H1 (cell line): ENCODE results near the gene ASS1. TPM values are rescaled to one million over a fixed set of nuclear protein-coding genes. Genes with fewer than 3 reads are reported as not detected.

Source experiments
- CTCF ChIA-PET: fragments of 300-600 bp; sonication (Branson Sonifier 250); formaldehyde crosslinking; loops from one replicate; lab custom pipeline; 2021; ENCODE audit not compliant: partially characterized antibody; lab: Charles Lee
- POLR2A ChIA-PET: fragments of 300-600 bp; sonication (Branson Sonifier 250); formaldehyde crosslinking; loops from one replicate; lab custom pipeline; 2021; ENCODE audit warnings: inconsistent platforms; ENCODE audit not compliant: partially characterized antibody; lab: Charles Lee
- DNase-seq, 2 experiments: peaks; one replicate each; pipeline versions ENCODE4 v3.0.0 to v3.0.0-alpha.2; 2010 to 2022; ENCODE audit warnings: low spot score in 2 of 2, low read depth in 1 of 2, mixed read lengths in 1 of 2
- FAIRE-seq: peaks from 2 replicates; lab custom pipeline; 2011; peaks lifted over from hg19 to GRCh38; lab: Jason Lieb, UNC
- H2AFZ ChIP-seq: 2 replicates; pipeline ENCODE4 v1.8.1; 2012; ENCODE audit warnings: low read length, inconsistent platforms
- H2AK5ac ChIP-seq: 2 replicates; pipeline ENCODE4 v1.6.1; 2013; ENCODE audit warnings: low read depth, low read length
- H2BK120ac ChIP-seq: replicated peaks from 2 replicates; pipeline ENCODE3; 2013; ENCODE audit warnings: low read depth, low read length, inconsistent platforms
- H2BK12ac ChIP-seq: 2 replicates; pipeline ENCODE4 v1.6.1; 2013; ENCODE audit warnings: low read depth, low read length
- H2BK15ac ChIP-seq: 2 replicates; pipeline ENCODE4 v1.6.1; 2013; ENCODE audit warnings: low read length
- H2BK20ac ChIP-seq: 2 replicates; pipeline ENCODE4 v1.6.1; 2013; ENCODE audit warnings: low read length
- H2BK5ac ChIP-seq: 2 replicates; pipeline ENCODE4 v1.6.1; 2013; ENCODE audit warnings: low read depth, low read length
- H3K14ac ChIP-seq: 2 replicates; pipeline ENCODE4 v1.6.1; 2013; ENCODE audit warnings: inconsistent platforms; ENCODE audit not compliant: insufficient read length
- H3K18ac ChIP-seq: 2 replicates; pipeline ENCODE4 v1.6.1; 2013; ENCODE audit warnings: low read length; ENCODE audit errors: extremely low read depth
- H3K23ac ChIP-seq: 2 replicates; pipeline ENCODE4 v1.6.1; 2013; ENCODE audit warnings: inconsistent platforms; ENCODE audit not compliant: insufficient read length
- H3K23me2 ChIP-seq: 2 replicates; pipeline ENCODE4 v1.6.1; 2013; ENCODE audit warnings: low read depth, low read length
- H3K27ac ChIP-seq: 2 replicates; pipeline ENCODE4 v1.6.1; 2011; ENCODE audit warnings: low read depth, low read length, inconsistent platforms
- H3K27me3 ChIP-seq, 4 experiments: replicated peaks in 1 of 4; 1 replicate in 1 of 4; 2 replicates in 3 of 4; pipeline versions ENCODE4 v1.6.1 to v1.8.1; 2011 to 2013; ENCODE audit warnings: low read length in 3 of 4, mild to moderate bottlenecking in 3 of 4, inconsistent platforms in 2 of 4, mixed read lengths in 2 of 4, moderate library complexity in 1 of 4; ENCODE audit not compliant: control insufficient read depth in 3 of 4, insufficient read depth in 3 of 4; ENCODE audit errors: extremely low read depth in 1 of 4
- H3K36me3 ChIP-seq, 4 experiments: 2 replicates each; pipeline versions ENCODE4 v1.6.1 to v1.8.1; 2011 to 2013; ENCODE audit warnings: mild to moderate bottlenecking in 4 of 4, low read length in 3 of 4, moderate library complexity in 2 of 4, control low read depth in 1 of 4, inconsistent platforms in 1 of 4; ENCODE audit not compliant: insufficient read depth in 4 of 4, control insufficient read depth in 2 of 4
- H3K4ac ChIP-seq: replicated peaks from 2 replicates; pipeline ENCODE3; 2013; ENCODE audit warnings: low read length, low read depth, mixed read lengths, inconsistent platforms; ENCODE audit not compliant: insufficient read length
- H3K4me1 ChIP-seq, 4 experiments: replicated peaks in 1 of 4; 1 replicate in 1 of 4; 2 replicates in 3 of 4; pipeline versions ENCODE4 v1.6.1 to v1.8.1; 2011 to 2013; ENCODE audit warnings: low read length in 3 of 4, inconsistent platforms in 2 of 4, mixed read lengths in 1 of 4; ENCODE audit not compliant: insufficient read depth in 4 of 4, control insufficient read depth in 3 of 4
- H3K4me2 ChIP-seq, 2 experiments: 2 replicates each; pipeline versions ENCODE4 v1.6.1 to v1.8.1; 2011 to 2013; ENCODE audit warnings: low read depth in 2 of 2, low read length in 2 of 2, control low read depth in 1 of 2, inconsistent platforms in 1 of 2, mild to moderate bottlenecking in 1 of 2; ENCODE audit not compliant: insufficient read depth in 1 of 2
- H3K4me3 ChIP-seq, 4 experiments: fragments of 200-600, 300-600 bp in 1 of 4; sonication (generic), shearing (Covaris generic), sonication (Bioruptor Twin) in 1 of 4; 2 replicates each; pipeline versions ENCODE4 v1.5.1 to v1.8.1; 2011 to 2016; ENCODE audit warnings: low read length in 4 of 4, low read depth in 3 of 4, control low read depth in 2 of 4, inconsistent platforms in 2 of 4, mild to moderate bottlenecking in 2 of 4, mixed read lengths in 1 of 4, moderate library complexity in 1 of 4; ENCODE audit not compliant: insufficient read depth in 2 of 4; ENCODE audit errors: extremely low read depth in 1 of 4
- H3K56ac ChIP-seq: replicated peaks from 2 replicates; pipeline ENCODE3; 2013; ENCODE audit warnings: low read depth, mild to moderate bottlenecking, mixed read lengths, low read length, inconsistent platforms; ENCODE audit not compliant: insufficient read length
- H3K79me1 ChIP-seq: 2 replicates; pipeline ENCODE4 v1.6.1; 2013; ENCODE audit warnings: low read depth, low read length, control low read depth
- H3K79me2 ChIP-seq, 2 experiments: 2 replicates each; pipeline versions ENCODE4 v1.6.1 to v1.8.1; 2012 to 2013; ENCODE audit warnings: low read length in 2 of 2, mild to moderate bottlenecking in 2 of 2, inconsistent platforms in 1 of 2; ENCODE audit not compliant: insufficient read depth in 2 of 2, control insufficient read depth in 1 of 2
- H3K9ac ChIP-seq, 4 experiments: replicated peaks in 1 of 4; 1 replicate in 1 of 4; 2 replicates in 3 of 4; pipeline versions ENCODE4 v1.6.1 to v1.8.1; 2011 to 2013; ENCODE audit warnings: low read depth in 3 of 4, low read length in 3 of 4, control low read depth in 2 of 4, mild to moderate bottlenecking in 2 of 4, moderate library complexity in 2 of 4, inconsistent platforms in 1 of 4; ENCODE audit errors: extremely low read depth in 1 of 4
- H3K9me3 ChIP-seq, 2 experiments: 2 replicates each; pipeline versions ENCODE4 v1.6.1 to v1.8.1; 2012 to 2013; ENCODE audit warnings: mild to moderate bottlenecking in 2 of 2, moderate library complexity in 2 of 2, control low read depth in 1 of 2, inconsistent platforms in 1 of 2, low read depth in 1 of 2, low read length in 1 of 2, mixed read lengths in 1 of 2; ENCODE audit not compliant: insufficient read depth in 2 of 2
- H4K20me1 ChIP-seq, 2 experiments: replicated peaks in 1 of 2; 2 replicates each; pipeline versions ENCODE3 to v1.8.1; 2011 to 2013; ENCODE audit warnings: inconsistent platforms in 2 of 2, low read length in 2 of 2, mild to moderate bottlenecking in 1 of 2; ENCODE audit not compliant: insufficient read depth in 2 of 2, control insufficient read depth in 1 of 2
- H4K5ac ChIP-seq: 2 replicates; pipeline ENCODE4 v1.6.1; 2013; ENCODE audit warnings: low read length, low read depth, mixed read lengths, inconsistent platforms; ENCODE audit not compliant: insufficient read length
- H4K8ac ChIP-seq: 2 replicates; pipeline ENCODE4 v1.8.0; 2013; ENCODE audit warnings: mild to moderate bottlenecking, moderate library complexity, low read length, inconsistent platforms; ENCODE audit not compliant: insufficient read depth; ENCODE audit errors: extremely low read depth
- H4K91ac ChIP-seq: replicated peaks from 2 replicates; pipeline ENCODE3; 2013; ENCODE audit warnings: low read length, mixed read lengths, inconsistent platforms; ENCODE audit not compliant: insufficient read length
- EP300 ChIP-seq, 2 experiments: IDR thresholded peaks; 1 replicate in 1 of 2; 2 replicates in 1 of 2; pipeline ENCODE4 v1.6.1; 2011 to 2012; ENCODE audit warnings: low read depth in 2 of 2, low read length in 2 of 2, mild to moderate bottlenecking in 2 of 2, borderline replicate concordance in 1 of 2, inconsistent platforms in 1 of 2, moderate library complexity in 1 of 2
- HDAC6 ChIP-seq: IDR thresholded peaks from one replicate; pipeline ENCODE4 v1.7.1; 2012; ENCODE audit warnings: low read depth, mild to moderate bottlenecking, inconsistent platforms, low read length, moderate library complexity
- POU5F1 ChIP-seq: IDR thresholded peaks from 2 replicates; pipeline ENCODE4 v1.6.1; 2011; ENCODE audit warnings: low read depth, mild to moderate bottlenecking, low read length, moderate library complexity
- RAD21 ChIP-seq, 2 experiments: IDR thresholded peaks in 1 of 2; conservative IDR thresholded peaks in 1 of 2; 2 replicates each; pipeline ENCODE4 v1.6.1; 2011; ENCODE audit warnings: low read depth in 2 of 2, low read length in 2 of 2, improper control_type of control experiment in 1 of 2, inconsistent platforms in 1 of 2, mild to moderate bottlenecking in 1 of 2, moderate library complexity in 1 of 2
- WGBS, 2 experiments: shearing (Covaris generic) in 1 of 2; methylation state at CpG; one replicate each; pipeline versions ENCODE4 v1.1.6 to v1.1.7; 2013 to 2015; ENCODE audit warnings: low lambda C conversion rate in 2 of 2, mixed read lengths in 2 of 2, inconsistent platforms in 1 of 2, low coverage in 1 of 2, missing lambda C conversion rate in 1 of 2; ENCODE audit not compliant: insufficient replicate concordance in 2 of 2, insufficient coverage in 1 of 2, insufficient read length in 1 of 2; ENCODE audit errors: extremely low coverage in 1 of 2, missing lambda C conversion rate in 1 of 2; 5-methylcytosine and 5-hydroxymethylcytosine counted together
- polyA plus RNA-seq, 7 experiments: library from polyadenylated mRNA; depleted of rRNA in 3 of 7; stranded (reverse) in 5 of 7; unstranded in 2 of 7; fragments of >200 nt in 5 of 7; fragments of 200-250 nt in 2 of 7; gene quantifications; 1 replicate in 5 of 7; 2 replicates in 1 of 7; 4 replicates in 1 of 7; pipeline versions ENCODE4 v1.2.1 to v1.2.3, GENCODE V29; 2011 to 2013; ENCODE audit warnings: missing spikeins in 2 of 7, mixed read lengths in 2 of 7
- total RNA-seq: library from RNA; stranded (reverse); fragmentation: NEBNext Ultra II Directional; extraction: Animal tissue kit (Norgen Biotek cat#: 25700); gene quantifications from 2 replicates; pipeline ENCODE4 v1.2.1, GENCODE V29; 2021

ASS1 gene
- total and polyA plus RNA-seq, 2 of the 8 experiments (the other 6 are each of a cell fraction or from before 2014, with no cell fraction given), result 108 to 296 TPM

GRCh38 chr9:130441031-130441430 lies 3.7 kb upstream of the ASS1 start:
- 89% methylated on average over 1 of the region's 1 CpG; no CpG with 5 or more reads in 1 of the 2 experiments for WGBS, 2 experiments
- Histone ChIP-seq H2BK120ac (no peak overlapping the region), H3K27ac (no peak overlapping the region), H3K9ac (no peak overlapping the region), H3K18ac (no peak overlapping the region), H3K4me1 (peaks cover 0 to 10% (median 3%) of the 10 kb centered on the region in 4 experiments; a peak in 4 of 7 replicates), H2BK15ac (no peak overlapping the region), H3K14ac (no peak overlapping the region), H3K36me3 (no peaks in the 10 kb centered on the region), H3K23me2 (peaks cover 6% of the 10 kb centered on the region; the same call in 1 of the 2 replicates), H2BK12ac (no peak overlapping the region), H2AK5ac (no peak overlapping the region), H2AFZ (no peak overlapping the region), H4K20me1 (no peaks in the 10 kb centered on the region), H3K23ac (no peak overlapping the region), H4K5ac (no peak overlapping the region), H3K79me2 (no peaks in the 10 kb centered on the region), H3K9me3 (0 out of 4 replicates have a peak, but pooled peaks cover 0 to 7% of the 10 kb centered on the region in 2 experiments), H3K4me3 (no peak overlapping the region), H3K27me3 (peaks cover 0 to 11% (median 7%) of the 10 kb centered on the region in 4 experiments; a peak in 3 of 7 replicates), H2BK20ac (no peak overlapping the region), H4K8ac (no peak overlapping the region), H3K79me1 (no peaks in the 10 kb centered on the region), H4K91ac (no peak overlapping the region), H3K56ac (no peak overlapping the region), H3K4me2 (no peak overlapping the region), H3K4ac (no peak overlapping the region), H2BK5ac (no peak overlapping the region)
- CTCF ChIA-PET, result no interaction called here
- DNase-seq (no peak), FAIRE-seq (no peak)
- POLR2A ChIA-PET, result no interaction called here
- TF ChIP-seq HDAC6 (no peak), POU5F1 (no peak), EP300 (IDR thresholded peaks at IDR 0.05; ENCODE audit: borderline replicate concordance in 1 of 2, low read depth in 2 of 2, low read length in 2 of 2) (no peak), RAD21 (IDR thresholded peaks at IDR 0.05 in 1 of 2, conservative IDR thresholded peaks at IDR 0.05 in 1 of 2; ENCODE audit: low read depth in 2 of 2, low read length in 2 of 2) (no peak)
